Lower leg skin (tissue), 4 donors: Measurements from ENCODE around the gene SESTD1. TPM values are rescaled to one million over a fixed set of nuclear protein-coding genes. Genes with fewer than 3 reads are reported as not detected.

Experiments
- DNase-seq, 2 donors: peaks; one replicate each; pipeline ENCODE4 v3.0.0-alpha.2; 2019; ENCODE audit warnings: low spot score in 2 of 2
- H3K4me3 ChIP-seq: fragments of 200-600 bp; sonication (generic); 2 replicates; pipeline ENCODE4 v1.5.1; 2017; ENCODE audit warnings: mild to moderate bottlenecking, low read depth; ENCODE audit not compliant: poor library complexity, severe bottlenecking
- POLR2A ChIP-seq, 2 donors: fragments of 450-650 bp; IDR thresholded peaks; one replicate each; pipeline ENCODE4 v1.6.1; 2016 to 2017; ENCODE audit warnings: antibody characterized with exemption in 2 of 2, mild to moderate bottlenecking in 1 of 2, moderate library complexity in 1 of 2
- WGBS, 2 donors: methylation state at CpG; one replicate each; pipeline ENCODE4 v1.1.5; 2018; 5-methylcytosine and 5-hydroxymethylcytosine counted together
- intact Hi-C: fragments of 100-400 bp; cut with DNase I; formaldehyde crosslinking; loops from one replicate; pipeline ENCODE4 v1.15.0; 2023; ENCODE audit warnings: low total_unique reads
- total RNA-seq, 4 donors: library from RNA; depleted of rRNA; stranded (reverse); fragments of >200 nt; gene quantifications; one replicate each; pipeline ENCODE4 v1.1.0, GENCODE V29; 2016
- TF ChIP-seq, protein P1 (sequence below), 3 donors: fragments of 450-650 bp; IDR thresholded peaks; one replicate each; pipeline ENCODE4 v1.5.1; 2016; ENCODE audit warnings: antibody characterized with exemption in 3 of 3, mild to moderate bottlenecking in 3 of 3, moderate library complexity in 2 of 3

SESTD1 gene, protein sequence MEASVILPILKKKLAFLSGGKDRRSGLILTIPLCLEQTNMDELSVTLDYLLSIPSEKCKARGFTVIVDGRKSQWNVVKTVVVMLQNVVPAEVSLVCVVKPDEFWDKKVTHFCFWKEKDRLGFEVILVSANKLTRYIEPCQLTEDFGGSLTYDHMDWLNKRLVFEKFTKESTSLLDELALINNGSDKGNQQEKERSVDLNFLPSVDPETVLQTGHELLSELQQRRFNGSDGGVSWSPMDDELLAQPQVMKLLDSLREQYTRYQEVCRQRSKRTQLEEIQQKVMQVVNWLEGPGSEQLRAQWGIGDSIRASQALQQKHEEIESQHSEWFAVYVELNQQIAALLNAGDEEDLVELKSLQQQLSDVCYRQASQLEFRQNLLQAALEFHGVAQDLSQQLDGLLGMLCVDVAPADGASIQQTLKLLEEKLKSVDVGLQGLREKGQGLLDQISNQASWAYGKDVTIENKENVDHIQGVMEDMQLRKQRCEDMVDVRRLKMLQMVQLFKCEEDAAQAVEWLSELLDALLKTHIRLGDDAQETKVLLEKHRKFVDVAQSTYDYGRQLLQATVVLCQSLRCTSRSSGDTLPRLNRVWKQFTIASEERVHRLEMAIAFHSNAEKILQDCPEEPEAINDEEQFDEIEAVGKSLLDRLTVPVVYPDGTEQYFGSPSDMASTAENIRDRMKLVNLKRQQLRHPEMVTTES
- total RNA-seq, result 10 to 100 TPM in 3 of 4 donors, 1 to 10 TPM in 1; 8.7 to 22.9 (median 11.8) TPM

DNA sequence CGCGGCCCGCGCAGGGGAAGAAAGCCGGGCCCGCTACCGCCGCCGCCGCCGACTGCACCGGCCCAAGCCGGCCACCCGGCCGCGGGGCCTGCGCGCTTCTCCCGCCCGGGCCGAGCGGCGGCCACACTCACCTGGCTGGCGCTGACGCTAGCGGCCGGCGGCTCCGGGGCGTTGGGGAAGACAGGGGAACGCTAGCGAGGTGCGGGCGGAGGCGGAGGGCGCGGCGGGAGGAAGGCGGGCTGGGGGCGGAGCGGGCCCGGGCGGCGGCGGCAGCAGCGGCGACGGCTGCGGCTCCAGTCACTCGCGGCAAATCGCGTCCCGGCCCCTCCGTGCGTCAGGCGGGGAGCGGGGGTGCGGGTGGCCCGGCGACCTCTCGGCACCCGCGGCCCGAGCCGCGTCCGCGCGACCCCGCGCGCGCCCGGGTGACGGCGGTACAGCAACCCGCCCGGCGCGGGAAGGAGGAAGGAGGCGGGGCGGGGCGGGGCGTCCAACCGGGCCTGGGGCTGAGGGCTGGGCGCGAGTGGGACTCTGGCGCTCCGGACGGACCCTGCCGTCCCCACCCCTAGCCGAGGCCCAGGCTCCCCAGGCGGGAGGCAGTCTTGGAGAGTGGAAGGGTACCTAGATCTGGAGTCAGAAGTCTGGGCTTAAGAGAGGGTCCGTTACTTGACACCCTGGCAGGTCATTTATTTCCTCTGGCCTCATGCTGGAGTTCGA lies at the start of gene SESTD1:
SESTD1 (minus strand) TSS at position 465 of the 714 bp plus-strand sequence. CDS start 72,991 bp downstream, outside the sequence.
- DNase-seq, result peak; percentile 47 to 95
- WGBS, 2 donors, result 0% methylated on average over 16 of the region's 96 CpGs
- intact Hi-C loops, result no loop called here

GRCh38 chr2:179313057-179313456 lies 48.4 kb upstream of the SESTD1 start:
- no peak overlapping the region for H3K4me3 ChIP-seq
- DNase-seq, result no peak
- no peak for TF ChIP-seq POLR2A (IDR thresholded peaks at IDR 0.05)
- TF ChIP-seq, protein P1, sequence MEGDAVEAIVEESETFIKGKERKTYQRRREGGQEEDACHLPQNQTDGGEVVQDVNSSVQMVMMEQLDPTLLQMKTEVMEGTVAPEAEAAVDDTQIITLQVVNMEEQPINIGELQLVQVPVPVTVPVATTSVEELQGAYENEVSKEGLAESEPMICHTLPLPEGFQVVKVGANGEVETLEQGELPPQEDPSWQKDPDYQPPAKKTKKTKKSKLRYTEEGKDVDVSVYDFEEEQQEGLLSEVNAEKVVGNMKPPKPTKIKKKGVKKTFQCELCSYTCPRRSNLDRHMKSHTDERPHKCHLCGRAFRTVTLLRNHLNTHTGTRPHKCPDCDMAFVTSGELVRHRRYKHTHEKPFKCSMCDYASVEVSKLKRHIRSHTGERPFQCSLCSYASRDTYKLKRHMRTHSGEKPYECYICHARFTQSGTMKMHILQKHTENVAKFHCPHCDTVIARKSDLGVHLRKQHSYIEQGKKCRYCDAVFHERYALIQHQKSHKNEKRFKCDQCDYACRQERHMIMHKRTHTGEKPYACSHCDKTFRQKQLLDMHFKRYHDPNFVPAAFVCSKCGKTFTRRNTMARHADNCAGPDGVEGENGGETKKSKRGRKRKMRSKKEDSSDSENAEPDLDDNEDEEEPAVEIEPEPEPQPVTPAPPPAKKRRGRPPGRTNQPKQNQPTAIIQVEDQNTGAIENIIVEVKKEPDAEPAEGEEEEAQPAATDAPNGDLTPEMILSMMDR (IDR thresholded peaks at IDR 0.05), result no peak
- intact Hi-C loops, result no loop called here

More for the DNA sequence above, at the start of gene SESTD1:
- TF ChIP-seq, protein P1 (IDR thresholded peaks at IDR 0.05), result no peak
- TF ChIP-seq POLR2A (IDR thresholded peaks at IDR 0.05), result no peak
- H3K4me3 ChIP-seq, result peak within 1 kb of the TSS; percentile 55

- no peak for DNase-seq
- no peak for TF ChIP-seq POLR2A (IDR thresholded peaks at IDR 0.05)
- TF ChIP-seq, protein P1 (IDR thresholded peaks at IDR 0.05), result no peak
- no peak overlapping the region for H3K4me3 ChIP-seq
- intact Hi-C loops, result no loop called here
- 74 to 81% methylated on average over 1 of the region's 1 CpG for WGBS, 2 donors
These were observed 46.5 kb upstream of the SESTD1 start for GRCh38 chr2:179311101-179311500.

GRCh38 chr2:179307616-179308371 lies 43.2 kb upstream of the SESTD1 start:
- 59 to 70% methylated on average over 5 of the region's 5 CpGs for WGBS, 2 donors
- intact Hi-C loops, result no loop called here

GRCh38 chr2:179305125-179305524 lies 40.5 kb upstream of the SESTD1 start:
- TF ChIP-seq POLR2A (IDR thresholded peaks at IDR 0.05), result no peak
- TF ChIP-seq, protein P1 (IDR thresholded peaks at IDR 0.05), result no peak
- H3K4me3 ChIP-seq, result no peak overlapping the region
- no peak for DNase-seq
- intact Hi-C loops, result no loop called here
- 90 to 96% methylated on average over 3 of the region's 3 CpGs for WGBS, 2 donors

More at GRCh38 chr2:179307616-179308371, 43.2 kb upstream of the SESTD1 start:
- no peak for DNase-seq
- no peak for TF ChIP-seq POLR2A (IDR thresholded peaks at IDR 0.05)
- TF ChIP-seq, protein P1 (IDR thresholded peaks at IDR 0.05), result no peak
- H3K4me3 ChIP-seq, result no peak overlapping the region
